C4-2B (cell line): Measurements from ENCODE around the gene CABP4.
A peak's percentile ranks its signal among the peaks of the same experiment; 100 is the strongest.

Experiments used
- H3K27ac ChIP-seq: fragments of 450-650 bp; 2 replicates; pipeline ENCODE4 v1.5.1; 2017
- CTCF ChIP-seq: fragments of 450-650 bp; conservative IDR thresholded peaks from 2 replicates; pipeline ENCODE4 v1.5.1; 2017; ENCODE audit warnings: mild to moderate bottlenecking
- ZFX ChIP-seq: fragments of 450-650 bp; IDR thresholded peaks from 2 replicates; pipeline ENCODE4 v1.6.1; 2017

Gene CABP4

GRCh38 chr11:67428052-67429001, 26.8 kb upstream of the CABP4 start, which contains the start of gene RPS6KB2:
RPS6KB2 (plus strand) TSS chr11:67428494; CDS start chr11:67428546, 52 bp downstream.
- no peak for TF ChIP-seq CTCF
- TF ChIP-seq ZFX: peak; percentile 87; the same call in 1 of the 2 replicates

GRCh38 chr11:67429038-67429668, 26.0 kb upstream of the CABP4 start:
- H3K27ac ChIP-seq: peak overlapping the region; percentile 86
- TF ChIP-seq ZFX: no peak
- TF ChIP-seq CTCF: no peak

More at GRCh38 chr11:67428052-67429001, 26.8 kb upstream of the CABP4 start, which contains the start of gene RPS6KB2:
- peak within 1 kb of the TSS; percentile 86 for H3K27ac ChIP-seq

- TF ChIP-seq ZFX (no peak), CTCF (no peak)
- peak overlapping the region; percentile 86 for H3K27ac ChIP-seq
Observed at GRCh38 chr11:67429722-67430121, 25.4 kb upstream of the CABP4 start.

DNA sequence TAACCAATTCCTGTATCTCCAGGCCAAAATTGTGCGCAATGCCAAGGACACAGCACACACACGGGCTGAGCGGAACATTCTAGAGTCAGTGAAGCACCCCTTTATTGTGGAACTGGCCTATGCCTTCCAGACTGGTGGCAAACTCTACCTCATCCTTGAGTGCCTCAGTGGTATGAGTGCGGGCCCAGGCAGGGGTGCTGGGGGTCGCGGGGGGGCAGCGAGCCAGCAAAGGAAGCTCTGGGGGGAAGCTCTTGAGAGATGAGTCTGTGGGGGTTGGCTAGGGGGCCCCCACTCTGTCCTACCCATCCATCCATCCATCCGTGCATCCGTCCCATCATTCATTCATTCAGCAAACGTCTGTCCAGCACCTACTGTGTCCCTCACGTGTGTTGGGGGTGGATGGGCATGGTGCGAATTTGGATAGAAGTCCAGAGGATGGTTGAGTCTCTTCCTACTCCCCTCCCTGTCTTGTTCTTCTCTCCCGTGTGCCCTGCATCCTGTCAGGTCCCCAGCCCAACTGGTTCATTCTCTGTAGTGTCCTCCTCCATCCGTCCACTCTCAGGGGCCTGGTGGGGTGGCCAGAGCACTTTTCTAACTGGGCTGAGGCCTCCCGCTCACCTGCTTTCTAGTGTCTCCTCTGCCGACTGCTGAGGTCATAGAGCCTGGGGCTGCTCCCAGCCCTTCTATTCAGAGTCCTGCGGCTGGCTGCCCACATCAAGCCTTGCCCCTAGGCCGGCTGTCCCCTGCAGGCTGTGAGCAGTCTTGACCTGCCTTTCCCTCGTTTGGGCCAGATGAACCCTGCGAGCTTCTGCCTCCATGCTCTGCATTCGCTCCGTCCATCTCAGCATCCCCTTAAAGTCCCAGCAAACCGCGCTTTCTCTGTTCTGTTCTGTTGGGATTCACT, 23.6 kb upstream of the CABP4 start:
- TF ChIP-seq ZFX: no peak
- H3K27ac ChIP-seq: no peak overlapping the region

DNA sequence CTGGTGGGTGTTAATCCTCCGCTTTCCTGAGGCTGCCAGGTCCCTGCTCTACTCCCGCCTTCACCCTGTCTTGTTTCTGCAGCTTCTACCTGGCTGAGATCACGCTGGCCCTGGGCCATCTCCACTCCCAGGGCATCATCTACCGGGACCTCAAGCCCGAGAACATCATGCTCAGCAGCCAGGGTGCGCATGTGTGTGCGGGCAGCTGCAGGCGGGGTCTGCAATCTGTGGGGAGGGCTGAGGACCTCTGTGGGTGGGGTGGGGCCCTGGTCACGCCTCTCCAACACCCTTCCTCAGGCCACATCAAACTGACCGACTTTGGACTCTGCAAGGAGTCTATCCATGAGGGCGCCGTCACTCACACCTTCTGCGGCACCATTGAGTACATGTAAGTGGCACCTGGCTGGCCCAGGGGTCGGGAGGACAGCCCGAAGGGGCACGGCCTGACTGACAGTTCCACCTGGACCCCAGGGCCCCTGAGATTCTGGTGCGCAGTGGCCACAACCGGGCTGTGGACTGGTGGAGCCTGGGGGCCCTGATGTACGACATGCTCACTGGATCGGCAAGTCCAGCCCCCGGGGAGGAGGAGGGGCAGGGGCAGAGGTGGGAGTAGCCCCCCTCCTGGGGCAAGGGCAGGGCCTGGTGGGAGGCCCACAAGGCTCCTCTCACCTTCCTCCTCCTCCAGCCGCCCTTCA, 22.4 kb upstream of the CABP4 start:
- no peak overlapping the region for H3K27ac ChIP-seq
- TF ChIP-seq CTCF (no peak), ZFX (no peak)

DNA sequence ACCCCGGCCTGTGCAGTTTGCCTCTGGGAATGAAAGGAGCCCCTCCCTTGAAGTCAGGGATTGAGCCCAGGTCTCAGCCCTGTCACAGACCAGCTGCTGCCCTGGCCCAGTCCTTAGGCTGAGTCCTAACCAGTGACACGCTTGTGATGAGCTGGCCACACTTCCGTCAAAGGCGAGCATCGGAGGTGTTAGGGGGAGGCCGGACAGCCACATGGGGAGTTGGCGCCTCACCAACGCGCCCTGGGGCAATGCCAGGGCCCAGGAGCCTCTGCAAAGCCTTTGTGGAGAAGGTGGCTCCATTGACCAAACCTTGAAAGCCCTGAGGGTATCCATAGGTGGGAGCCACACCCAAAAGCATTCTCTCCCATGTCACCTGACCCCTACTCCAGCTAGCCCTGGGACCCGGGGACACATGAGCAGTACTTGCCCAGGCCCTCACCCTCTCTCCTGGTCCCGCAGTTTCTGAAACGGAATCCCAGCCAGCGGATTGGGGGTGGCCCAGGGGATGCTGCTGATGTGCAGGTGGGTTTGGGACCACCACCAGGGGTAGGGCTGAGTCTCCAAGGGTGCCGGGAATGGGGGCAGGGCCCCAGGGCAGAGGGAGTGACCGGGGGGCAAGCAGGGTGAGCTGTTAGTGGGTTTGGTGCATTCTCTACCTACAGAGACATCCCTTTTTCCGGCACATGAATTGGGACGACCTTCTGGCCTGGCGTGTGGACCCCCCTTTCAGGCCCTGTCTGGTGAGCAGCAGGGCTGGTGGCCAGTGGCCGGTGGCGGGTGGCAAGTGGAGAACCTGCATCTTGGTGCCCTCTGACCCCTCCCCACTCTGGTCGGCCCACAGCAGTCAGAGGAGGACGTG, 21.4 kb upstream of the CABP4 start:
- H3K27ac ChIP-seq: no peak overlapping the region
- TF ChIP-seq ZFX (no peak), CTCF (no peak)
